Measurements from ENCODE around the gene ZCCHC24.
"Not testable (repeated sequence)": the region's sequence is repeated elsewhere in the genome, so short reads cannot be mapped to it uniquely, and the experiment has no call there.

ZCCHC24 gene

GRCh38 chr10:79340646-79341244 lies 104.7 kb downstream of the ZCCHC24 start:
- no peak for DNase-seq

DNA sequence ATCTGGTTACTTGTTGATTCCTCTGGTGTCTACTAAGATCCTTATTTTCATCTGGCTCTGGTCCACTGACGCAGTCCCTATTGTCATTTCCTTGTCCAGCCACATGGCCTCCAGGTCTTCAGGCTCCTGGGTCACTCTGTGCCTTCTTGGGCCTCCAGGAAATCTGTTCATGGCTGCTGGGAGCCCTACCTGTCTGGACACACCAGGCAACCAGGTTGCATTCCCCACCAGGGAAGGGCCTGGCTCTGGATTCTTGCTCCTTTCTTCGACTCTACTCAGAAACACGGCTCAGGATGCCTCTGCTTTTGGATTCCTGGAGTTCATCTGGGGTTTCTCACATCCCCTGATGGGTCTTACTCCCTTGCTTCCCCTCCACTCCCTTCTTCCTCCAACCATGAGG lies 106.2 kb downstream of the ZCCHC24 start:
- DNase-seq = no peak

DNA sequence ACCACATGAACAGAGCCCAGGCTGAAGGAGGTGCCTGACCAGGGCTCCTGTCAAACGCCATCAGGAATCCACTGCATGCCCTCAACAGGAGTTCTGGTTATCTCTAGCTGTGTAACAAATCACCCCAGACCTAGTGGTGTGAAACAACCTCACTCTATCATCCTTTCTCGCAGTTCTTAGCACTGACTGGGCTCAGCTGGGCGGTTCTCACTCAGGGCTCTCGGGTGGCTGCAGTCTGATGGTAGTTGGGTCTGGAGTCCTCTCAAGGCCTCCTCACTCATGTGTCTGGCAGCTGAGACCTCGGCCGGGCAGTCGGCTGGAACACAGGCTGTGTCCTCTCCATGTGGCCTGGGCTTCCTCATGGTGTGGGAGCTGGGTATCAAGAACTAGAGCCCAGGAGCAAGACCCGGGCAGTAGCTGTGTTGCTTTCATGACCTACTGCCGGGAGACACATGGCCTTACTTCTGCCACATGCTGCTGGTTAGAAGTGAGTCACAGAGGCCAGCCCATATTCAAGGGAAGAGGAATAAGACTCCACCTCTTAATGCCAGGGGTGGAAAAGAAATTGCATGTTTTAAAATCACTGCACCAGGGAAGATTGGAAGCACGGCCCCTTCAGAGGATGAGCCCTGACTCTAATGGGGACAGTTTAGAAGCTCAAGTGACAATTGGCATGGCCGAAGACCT lies 107.5 kb downstream of the ZCCHC24 start:
- DNase-seq = not testable (repeated sequence)

GRCh38 chr10:79336739-79337138 lies 108.7 kb downstream of the ZCCHC24 start:
- DNase-seq = no peak

- no peak for DNase-seq
Observed at GRCh38 chr10:79336276-79336675, 109.1 kb downstream of the ZCCHC24 start.

DNA sequence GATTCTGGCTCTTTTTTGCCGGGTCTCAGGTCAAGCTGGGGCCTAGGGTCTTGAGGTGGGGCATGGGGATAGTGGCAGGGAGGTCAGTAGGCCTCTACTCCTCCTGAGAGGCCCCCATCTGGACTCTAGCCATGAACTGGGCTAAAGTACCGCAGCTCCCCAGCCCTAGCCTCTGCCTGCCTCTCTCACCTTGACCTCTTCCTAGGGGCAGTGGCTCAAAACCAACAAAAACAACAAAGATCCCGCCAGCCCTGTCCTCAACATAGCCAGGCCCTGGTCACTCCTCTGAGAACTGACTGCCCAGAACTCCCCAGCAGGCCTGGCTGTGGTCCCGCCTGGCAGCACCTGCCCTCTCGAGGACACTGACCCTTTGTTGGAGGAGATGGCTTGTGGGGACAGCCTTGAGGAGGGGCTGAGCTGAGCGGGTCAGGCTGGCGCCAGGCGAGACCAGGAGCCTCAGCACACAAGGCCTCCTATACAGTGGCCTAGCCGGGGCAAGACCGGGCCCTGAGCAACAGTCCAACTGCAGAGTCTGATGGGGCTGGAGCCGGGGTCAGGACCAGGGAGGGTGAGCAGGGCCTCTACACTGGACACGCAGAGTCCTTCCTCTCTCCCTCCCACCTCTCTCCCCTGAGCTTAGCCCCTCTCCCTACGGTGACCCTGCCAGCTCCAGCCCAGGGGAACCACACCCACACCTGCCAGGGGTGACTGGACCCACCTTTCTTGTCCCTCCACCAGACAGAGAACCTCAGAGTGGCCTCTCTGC lies 109.8 kb downstream of the ZCCHC24 start:
- DNase-seq = no peak

- DNase-seq = no peak
Observed at GRCh38 chr10:79335094-79335469, 110.3 kb downstream of the ZCCHC24 start.

DNA sequence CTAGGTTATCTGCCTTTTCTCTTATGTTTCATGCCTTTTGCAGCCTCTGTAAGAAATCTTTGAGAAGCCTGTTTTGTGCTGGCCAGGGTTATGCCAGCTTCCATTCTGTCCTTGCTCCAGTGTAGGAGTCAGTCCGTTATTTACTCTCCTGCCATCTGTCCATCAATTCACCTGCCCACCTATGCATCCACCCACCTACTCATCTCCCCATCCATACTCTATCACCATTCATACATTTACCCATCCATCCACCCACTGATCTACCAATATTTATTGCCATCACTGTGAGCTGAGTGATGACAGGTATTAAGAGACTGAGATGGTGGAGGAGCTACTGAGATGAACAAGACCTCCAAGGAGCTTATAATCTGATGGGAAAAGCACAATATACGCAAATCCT lies 110.9 kb downstream of the ZCCHC24 start:
- no peak for DNase-seq

GRCh38 chr10:79333513-79333912 lies 111.9 kb downstream of the ZCCHC24 start:
- no peak for DNase-seq

- DNase-seq = not testable (repeated sequence)
Observed at GRCh38 chr10:79332610-79333315, 112.7 kb downstream of the ZCCHC24 start.
